GM12878 (cell line): ENCODE measurements around the gene TSEN34. TPM values are rescaled to one million over a fixed set of nuclear protein-coding genes. Genes with fewer than 3 reads are reported as not detected.

Source experiments
- MTA2 ChIP-seq: fragments of 450-650 bp; IDR thresholded peaks from 2 replicates; pipeline ENCODE4 v1.6.1; 2016; ENCODE audit warnings: low read depth, mild to moderate bottlenecking, moderate library complexity
- POLR2AphosphoS2 ChIP-seq: IDR thresholded peaks from 2 replicates; pipeline ENCODE4 v1.6.1; 2011; ENCODE audit warnings: low read depth, mild to moderate bottlenecking, low read length, improper control_type of control experiment, moderate library complexity
- POU2F2 ChIP-seq: IDR thresholded peaks from 3 replicates; pipeline ENCODE4 v1.6.1; 2011; ENCODE audit warnings: low read depth, mild to moderate bottlenecking, low read length, borderline replicate concordance
- TARDBP ChIP-seq: IDR thresholded peaks from 2 replicates; pipeline ENCODE4 v1.6.1; 2016; ENCODE audit warnings: borderline replicate concordance
- TCF3 ChIP-seq: IDR thresholded peaks from 2 replicates; pipeline ENCODE4 v1.6.1; 2012; ENCODE audit warnings: low read depth, mild to moderate bottlenecking, low read length, borderline replicate concordance; ENCODE audit not compliant: insufficient read depth
- polyA plus RNA-seq, 11 experiments: library from polyadenylated mRNA; depleted of rRNA in 4 of 11; unstranded in 6 of 11; stranded (reverse) in 5 of 11; fragments of >200 nt; fragmentation: Nextera tagmentation in 4 of 11; fragmentation: Illumina TruSeq in 1 of 11; extraction: Ambion mirVana in 4 of 11; extraction: Trizol in 1 of 11; gene quantifications; 1 replicate in 1 of 11; 2 replicates in 10 of 11; pipeline versions ENCODE4 v1.2.1 to v1.2.3, GENCODE V29; 2011 to 2016; ENCODE audit warnings: inconsistent platforms in 2 of 11, missing spikeins in 2 of 11, low read depth in 1 of 11
- total RNA-seq, 4 experiments: library from RNA; depleted of rRNA in 3 of 4; stranded (reverse); fragments of >200 nt in 3 of 4; fragmentation: Illumina TruSeq in 1 of 4; extraction: Trizol in 1 of 4; gene quantifications; 2 replicates each; pipeline versions ENCODE4 v1.2.1 to v1.2.3, GENCODE V29; 2013 to 2021
- TF ChIP-seq, protein P1 (sequence below): fragments of 450-650 bp; IDR thresholded peaks from 2 replicates; pipeline ENCODE4 v1.6.1; 2017; ENCODE audit warnings: mild to moderate bottlenecking, moderate library complexity
- TF ChIP-seq, protein P2 (sequence below), 3 experiments: IDR thresholded peaks in 2 of 3; conservative IDR thresholded peaks in 1 of 3; 2 replicates each; pipeline ENCODE4 v1.5.1; 2011; ENCODE audit warnings: low read depth in 3 of 3, low read length in 3 of 3, mild to moderate bottlenecking in 3 of 3, control low read depth in 2 of 3, moderate library complexity in 2 of 3, inconsistent platforms in 1 of 3, mixed read lengths in 1 of 3; ENCODE audit not compliant: control insufficient read depth in 2 of 3, insufficient read depth in 1 of 3; ENCODE audit errors: extremely low read depth in 1 of 3

TSEN34 gene
- total and polyA plus RNA-seq, 10 of the 15 experiments (the other 5 are each of a cell fraction or from before 2014, with no cell fraction given), result 1.0 to 35.9 (median 16.8) TPM

DNA sequence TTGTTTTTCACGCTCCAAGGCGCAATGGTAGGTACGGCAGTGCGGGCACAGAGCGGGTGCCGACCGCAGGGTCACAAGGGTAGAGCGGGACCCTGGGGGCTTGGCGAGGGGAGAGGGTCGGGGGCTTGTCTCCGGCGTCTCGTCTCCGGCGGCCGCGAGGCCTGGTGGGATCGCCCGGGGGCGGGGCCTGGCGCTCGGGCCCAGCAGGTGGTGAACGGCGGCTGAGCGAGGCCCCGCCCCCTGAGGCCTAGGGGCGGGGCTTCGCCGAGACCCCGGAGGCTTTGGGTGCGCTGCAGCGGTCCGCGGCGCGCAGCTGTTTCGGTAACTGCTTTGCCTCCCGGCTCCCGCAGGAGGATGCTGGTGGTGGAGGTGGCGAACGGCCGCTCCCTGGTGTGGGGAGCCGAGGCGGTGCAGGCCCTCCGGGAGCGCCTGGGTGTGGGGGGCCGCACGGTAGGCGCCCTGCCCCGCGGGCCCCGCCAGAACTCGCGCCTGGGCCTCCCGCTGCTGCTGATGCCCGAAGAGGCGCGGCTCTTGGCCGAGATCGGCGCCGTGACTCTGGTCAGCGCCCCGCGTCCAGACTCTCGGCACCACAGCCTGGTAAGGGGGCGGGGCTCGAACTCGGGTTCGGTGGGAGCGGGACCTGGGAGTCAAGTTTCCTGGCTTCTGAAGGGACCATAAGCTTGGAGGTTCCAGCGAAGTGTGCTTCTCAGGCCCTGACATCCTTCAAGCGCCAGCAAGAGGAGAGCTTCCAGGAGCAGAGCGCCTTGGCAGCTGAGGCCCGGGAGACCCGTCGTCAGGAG is at the start of gene TSEN34 (continued):
- TF ChIP-seq, protein P1, sequence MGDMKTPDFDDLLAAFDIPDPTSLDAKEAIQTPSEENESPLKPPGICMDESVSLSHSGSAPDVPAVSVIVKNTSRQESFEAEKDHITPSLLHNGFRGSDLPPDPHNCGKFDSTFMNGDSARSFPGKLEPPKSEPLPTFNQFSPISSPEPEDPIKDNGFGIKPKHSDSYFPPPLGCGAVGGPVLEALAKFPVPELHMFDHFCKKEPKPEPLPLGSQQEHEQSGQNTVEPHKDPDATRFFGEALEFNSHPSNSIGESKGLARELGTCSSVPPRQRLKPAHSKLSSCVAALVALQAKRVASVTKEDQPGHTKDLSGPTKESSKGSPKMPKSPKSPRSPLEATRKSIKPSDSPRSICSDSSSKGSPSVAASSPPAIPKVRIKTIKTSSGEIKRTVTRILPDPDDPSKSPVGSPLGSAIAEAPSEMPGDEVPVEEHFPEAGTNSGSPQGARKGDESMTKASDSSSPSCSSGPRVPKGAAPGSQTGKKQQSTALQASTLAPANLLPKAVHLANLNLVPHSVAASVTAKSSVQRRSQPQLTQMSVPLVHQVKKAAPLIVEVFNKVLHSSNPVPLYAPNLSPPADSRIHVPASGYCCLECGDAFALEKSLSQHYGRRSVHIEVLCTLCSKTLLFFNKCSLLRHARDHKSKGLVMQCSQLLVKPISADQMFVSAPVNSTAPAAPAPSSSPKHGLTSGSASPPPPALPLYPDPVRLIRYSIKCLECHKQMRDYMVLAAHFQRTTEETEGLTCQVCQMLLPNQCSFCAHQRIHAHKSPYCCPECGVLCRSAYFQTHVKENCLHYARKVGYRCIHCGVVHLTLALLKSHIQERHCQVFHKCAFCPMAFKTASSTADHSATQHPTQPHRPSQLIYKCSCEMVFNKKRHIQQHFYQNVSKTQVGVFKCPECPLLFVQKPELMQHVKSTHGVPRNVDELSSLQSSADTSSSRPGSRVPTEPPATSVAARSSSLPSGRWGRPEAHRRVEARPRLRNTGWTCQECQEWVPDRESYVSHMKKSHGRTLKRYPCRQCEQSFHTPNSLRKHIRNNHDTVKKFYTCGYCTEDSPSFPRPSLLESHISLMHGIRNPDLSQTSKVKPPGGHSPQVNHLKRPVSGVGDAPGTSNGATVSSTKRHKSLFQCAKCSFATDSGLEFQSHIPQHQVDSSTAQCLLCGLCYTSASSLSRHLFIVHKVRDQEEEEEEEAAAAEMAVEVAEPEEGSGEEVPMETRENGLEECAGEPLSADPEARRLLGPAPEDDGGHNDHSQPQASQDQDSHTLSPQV, result no peak
- TF ChIP-seq, protein P2, sequence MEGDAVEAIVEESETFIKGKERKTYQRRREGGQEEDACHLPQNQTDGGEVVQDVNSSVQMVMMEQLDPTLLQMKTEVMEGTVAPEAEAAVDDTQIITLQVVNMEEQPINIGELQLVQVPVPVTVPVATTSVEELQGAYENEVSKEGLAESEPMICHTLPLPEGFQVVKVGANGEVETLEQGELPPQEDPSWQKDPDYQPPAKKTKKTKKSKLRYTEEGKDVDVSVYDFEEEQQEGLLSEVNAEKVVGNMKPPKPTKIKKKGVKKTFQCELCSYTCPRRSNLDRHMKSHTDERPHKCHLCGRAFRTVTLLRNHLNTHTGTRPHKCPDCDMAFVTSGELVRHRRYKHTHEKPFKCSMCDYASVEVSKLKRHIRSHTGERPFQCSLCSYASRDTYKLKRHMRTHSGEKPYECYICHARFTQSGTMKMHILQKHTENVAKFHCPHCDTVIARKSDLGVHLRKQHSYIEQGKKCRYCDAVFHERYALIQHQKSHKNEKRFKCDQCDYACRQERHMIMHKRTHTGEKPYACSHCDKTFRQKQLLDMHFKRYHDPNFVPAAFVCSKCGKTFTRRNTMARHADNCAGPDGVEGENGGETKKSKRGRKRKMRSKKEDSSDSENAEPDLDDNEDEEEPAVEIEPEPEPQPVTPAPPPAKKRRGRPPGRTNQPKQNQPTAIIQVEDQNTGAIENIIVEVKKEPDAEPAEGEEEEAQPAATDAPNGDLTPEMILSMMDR (IDR thresholded peaks at IDR 0.05 in 2 of 3, conservative IDR thresholded peaks at IDR 0.05 in 1 of 3; ENCODE audit: control insufficient read depth in 2 of 3, extremely low read depth in 1 of 3, insufficient read depth in 1 of 3, low read depth in 3 of 3, low read length in 3 of 3), result no peak
- no peak for TF ChIP-seq TARDBP
- no peak for TF ChIP-seq MTA2
- peak; percentile 75; the same call in 1 of the 2 replicates for TF ChIP-seq TCF3
- TF ChIP-seq POLR2AphosphoS2, result no peak
- no peak for TF ChIP-seq POU2F2
